ENCODE data around the gene BRINP3. TPM values are rescaled to one million over a fixed set of nuclear protein-coding genes. Genes with fewer than 3 reads are reported as not detected.
"Not testable (repeated sequence)": the region's sequence is repeated elsewhere in the genome, so short reads cannot be mapped to it uniquely, and the experiment has no call there.

BRINP3 gene
- total RNA-seq: not detected
- polyA plus RNA-seq: not detected

GRCh38 chr1:190477762-190478148 is at the start of gene BRINP3:
TSS of gene BRINP3 (minus strand) at chr1:190477864.
- DNase-seq: no peak

GRCh38 chr1:190511554-190511953 is 33.9 kb upstream of the BRINP3 start:
- no peaks in the 10 kb centered on the region for H3K4me1 ChIP-seq (ENCODE audit: insufficient read depth, low read length)
- no peak overlapping the region for H3K4me3 Mint-ChIP-seq
- peaks cover 0 to 6% (median 4%) of the 10 kb centered on the region in 8 donors for H3K9me3 Mint-ChIP-seq
- H3K36me3 Mint-ChIP-seq: no peaks in the 10 kb centered on the region
- intact Hi-C loops (cut with micrococcal nuclease): no loop called here
- H3K36me3 ChIP-seq (ENCODE audit: insufficient read depth, low read length): no peaks in the 10 kb centered on the region
- H3K27ac ChIP-seq (ENCODE audit: low read depth, low read length): no peak overlapping the region
- H3K27me3 ChIP-seq (ENCODE audit: insufficient read depth, low read length): no peaks in the 10 kb centered on the region
- H3K27ac Mint-ChIP-seq: no peak overlapping the region
- H3K9me3 ChIP-seq (ENCODE audit: control insufficient read depth in 1 of 2, low read length in 2 of 2): no peaks in the 10 kb centered on the region
- ChIA-PET POLR2A (ENCODE audit: partially characterized antibody) (no interaction called here), CTCF (ENCODE audit: partially characterized antibody) (no interaction called here)
- no peak for DNase-seq
- H3K4me1 Mint-ChIP-seq: no peaks in the 10 kb centered on the region
- no peaks in the 10 kb centered on the region for H3K27me3 Mint-ChIP-seq
- no peak overlapping the region for H3K4me3 ChIP-seq (ENCODE audit: low read length in 2 of 2)

More at GRCh38 chr1:190477762-190478148, at the start of gene BRINP3:
- peaks cover 9 to 19% (median 13%) of the 10 kb centered on the region in 4 donors for H3K4me1 Mint-ChIP-seq
- H3K27me3 Mint-ChIP-seq: peaks cover 5 to 6% of the 10 kb centered on the region in 2 donors
- Histone ChIP-seq H3K36me3 (ENCODE audit: insufficient read depth, low read length) (no peaks in the 10 kb centered on the region), H3K4me3 (ENCODE audit: low read length in 2 of 2) (no peak within 1 kb of the TSS), H3K27ac (ENCODE audit: low read depth, low read length) (no peak within 1 kb of the TSS), H3K4me1 (ENCODE audit: insufficient read depth, low read length) (no peaks in the 10 kb centered on the region), H3K9me3 (ENCODE audit: control insufficient read depth in 1 of 2, low read length in 2 of 2) (no peaks in the 10 kb centered on the region), H3K27me3 (ENCODE audit: insufficient read depth, low read length) (no peaks in the 10 kb centered on the region)
- H3K36me3 Mint-ChIP-seq: no peaks in the 10 kb centered on the region
- H3K9me3 Mint-ChIP-seq: peaks cover 0 to 16% (median 4%) of the 10 kb centered on the region in 8 donors
- CTCF ChIA-PET (ENCODE audit: partially characterized antibody): no interaction called here
- peak within 1 kb of the TSS in 6 of 8 donors; percentile 10 to 68 (median 54) for H3K4me3 Mint-ChIP-seq
- no peak within 1 kb of the TSS for H3K27ac Mint-ChIP-seq
- intact Hi-C loops (cut with micrococcal nuclease): no loop called here
- POLR2A ChIA-PET (ENCODE audit: partially characterized antibody): no interaction called here

GRCh38 chr1:190507357-190507756 is 29.7 kb upstream of the BRINP3 start:
- Mint-ChIP-seq H3K27me3 (no peaks in the 10 kb centered on the region), H3K36me3 (no peaks in the 10 kb centered on the region), H3K9me3 (peaks cover 0 to 13% (median 6%) of the 10 kb centered on the region in 8 donors), H3K4me1 (no peaks in the 10 kb centered on the region), H3K27ac (no peak overlapping the region), H3K4me3 (no peak overlapping the region)
- CTCF ChIA-PET (ENCODE audit: partially characterized antibody): no interaction called here
- Histone ChIP-seq H3K4me3 (ENCODE audit: low read length in 2 of 2) (no peak overlapping the region), H3K27me3 (ENCODE audit: insufficient read depth, low read length) (no peaks in the 10 kb centered on the region), H3K9me3 (ENCODE audit: control insufficient read depth in 1 of 2, low read length in 2 of 2) (no peaks in the 10 kb centered on the region), H3K27ac (ENCODE audit: low read depth, low read length) (no peak overlapping the region), H3K36me3 (ENCODE audit: insufficient read depth, low read length) (no peaks in the 10 kb centered on the region), H3K4me1 (ENCODE audit: insufficient read depth, low read length) (no peaks in the 10 kb centered on the region)
- POLR2A ChIA-PET (ENCODE audit: partially characterized antibody): no interaction called here
- no peak for DNase-seq
- intact Hi-C loops (cut with micrococcal nuclease): no loop called here

GRCh38 chr1:190504539-190504938 is 26.9 kb upstream of the BRINP3 start:
- H3K9me3 ChIP-seq (ENCODE audit: control insufficient read depth in 1 of 2, low read length in 2 of 2); H3K4me3 ChIP-seq (ENCODE audit: low read length in 2 of 2); H3K27ac ChIP-seq (ENCODE audit: low read depth, low read length); H3K4me1 Mint-ChIP-seq; H3K27me3 ChIP-seq (ENCODE audit: insufficient read depth, low read length); H3K36me3 Mint-ChIP-seq; H3K4me3 Mint-ChIP-seq; H3K4me1 ChIP-seq (ENCODE audit: insufficient read depth, low read length); H3K36me3 ChIP-seq (ENCODE audit: insufficient read depth, low read length); POLR2A ChIA-PET (ENCODE audit: partially characterized antibody); H3K27me3 Mint-ChIP-seq; CTCF ChIA-PET (ENCODE audit: partially characterized antibody); intact Hi-C loops (cut with micrococcal nuclease); H3K27ac Mint-ChIP-seq; DNase-seq: not testable (repeated sequence)
- peaks cover 0 to 13% (median 7%) of the 10 kb centered on the region in 8 donors for H3K9me3 Mint-ChIP-seq

- no peak overlapping the region for H3K4me3 ChIP-seq (ENCODE audit: low read length in 2 of 2)
- H3K27me3 Mint-ChIP-seq: no peaks in the 10 kb centered on the region
- no peak overlapping the region for H3K4me3 Mint-ChIP-seq
- no peaks in the 10 kb centered on the region for H3K9me3 ChIP-seq (ENCODE audit: control insufficient read depth in 1 of 2, low read length in 2 of 2)
- H3K36me3 Mint-ChIP-seq: no peaks in the 10 kb centered on the region
- no peaks in the 10 kb centered on the region for H3K36me3 ChIP-seq (ENCODE audit: insufficient read depth, low read length)
- H3K27ac Mint-ChIP-seq: no peak overlapping the region
- no peaks in the 10 kb centered on the region for H3K4me1 ChIP-seq (ENCODE audit: insufficient read depth, low read length)
- intact Hi-C loops (cut with micrococcal nuclease): no loop called here
- POLR2A ChIA-PET (ENCODE audit: partially characterized antibody): no interaction called here
- CTCF ChIA-PET (ENCODE audit: partially characterized antibody): no interaction called here
- DNase-seq: no peak
- no peaks in the 10 kb centered on the region for H3K27me3 ChIP-seq (ENCODE audit: insufficient read depth, low read length)
- H3K9me3 Mint-ChIP-seq: peaks cover 0 to 10% (median 2%) of the 10 kb centered on the region in 8 donors
- H3K27ac ChIP-seq (ENCODE audit: low read depth, low read length): no peak overlapping the region
- no peaks in the 10 kb centered on the region for H3K4me1 Mint-ChIP-seq
These were observed 19.9 kb upstream of the BRINP3 start for GRCh38 chr1:190497565-190497964.

- H3K4me3 ChIP-seq (ENCODE audit: low read length in 2 of 2): no peak overlapping the region
- ChIA-PET POLR2A (ENCODE audit: partially characterized antibody) (no interaction called here), CTCF (ENCODE audit: partially characterized antibody) (no interaction called here)
- no peak overlapping the region for H3K4me3 Mint-ChIP-seq
- H3K27me3 Mint-ChIP-seq: no peaks in the 10 kb centered on the region
- H3K27ac Mint-ChIP-seq: no peak overlapping the region
- no peaks in the 10 kb centered on the region for H3K36me3 Mint-ChIP-seq
- H3K27ac ChIP-seq (ENCODE audit: low read depth, low read length): no peak overlapping the region
- intact Hi-C loops (cut with micrococcal nuclease): no loop called here
- no peaks in the 10 kb centered on the region for H3K9me3 ChIP-seq (ENCODE audit: control insufficient read depth in 1 of 2, low read length in 2 of 2)
- no peaks in the 10 kb centered on the region for H3K36me3 ChIP-seq (ENCODE audit: insufficient read depth, low read length)
- DNase-seq: no peak
- peaks cover 0 to 10% (median 4%) of the 10 kb centered on the region in 8 donors for H3K9me3 Mint-ChIP-seq
- no peaks in the 10 kb centered on the region for H3K4me1 ChIP-seq (ENCODE audit: insufficient read depth, low read length)
- H3K27me3 ChIP-seq (ENCODE audit: insufficient read depth, low read length): no peaks in the 10 kb centered on the region
- H3K4me1 Mint-ChIP-seq: no peaks in the 10 kb centered on the region
These were observed 16.8 kb upstream of the BRINP3 start for GRCh38 chr1:190494451-190494850.

GRCh38 chr1:190491404-190491803 is 13.7 kb upstream of the BRINP3 start:
- no peak overlapping the region for H3K4me3 Mint-ChIP-seq
- no peaks in the 10 kb centered on the region for H3K36me3 Mint-ChIP-seq
- Histone ChIP-seq H3K36me3 (ENCODE audit: insufficient read depth, low read length) (no peaks in the 10 kb centered on the region), H3K9me3 (ENCODE audit: control insufficient read depth in 1 of 2, low read length in 2 of 2) (no peaks in the 10 kb centered on the region), H3K27ac (ENCODE audit: low read depth, low read length) (no peak overlapping the region), H3K4me1 (ENCODE audit: insufficient read depth, low read length) (no peaks in the 10 kb centered on the region), H3K4me3 (ENCODE audit: low read length in 2 of 2) (no peak overlapping the region), H3K27me3 (ENCODE audit: insufficient read depth, low read length) (no peaks in the 10 kb centered on the region)
- ChIA-PET CTCF (ENCODE audit: partially characterized antibody) (no interaction called here), POLR2A (ENCODE audit: partially characterized antibody) (no interaction called here)
- intact Hi-C loops (cut with micrococcal nuclease): no loop called here
- no peak overlapping the region for H3K27ac Mint-ChIP-seq
- no peaks in the 10 kb centered on the region for H3K27me3 Mint-ChIP-seq
- H3K9me3 Mint-ChIP-seq: peaks cover 0 to 14% (median 1%) of the 10 kb centered on the region in 8 donors
- no peak for DNase-seq
- no peaks in the 10 kb centered on the region for H3K4me1 Mint-ChIP-seq

- ChIA-PET CTCF (ENCODE audit: partially characterized antibody) (no interaction called here), POLR2A (ENCODE audit: partially characterized antibody) (no interaction called here)
- Mint-ChIP-seq H3K27me3 (peaks cover 0 to 2% of the 10 kb centered on the region in 2 donors), H3K36me3 (no peaks in the 10 kb centered on the region), H3K4me3 (no peak overlapping the region), H3K27ac (no peak overlapping the region), H3K9me3 (peaks cover 0 to 9% (median 0%) of the 10 kb centered on the region in 8 donors), H3K4me1 (no peaks in the 10 kb centered on the region)
- H3K4me3 ChIP-seq (ENCODE audit: low read length in 2 of 2): no peak overlapping the region
- no peak for DNase-seq
- H3K36me3 ChIP-seq (ENCODE audit: insufficient read depth, low read length): no peaks in the 10 kb centered on the region
- H3K9me3 ChIP-seq (ENCODE audit: control insufficient read depth in 1 of 2, low read length in 2 of 2): no peaks in the 10 kb centered on the region
- no peak overlapping the region for H3K27ac ChIP-seq (ENCODE audit: low read depth, low read length)
- no peaks in the 10 kb centered on the region for H3K4me1 ChIP-seq (ENCODE audit: insufficient read depth, low read length)
- H3K27me3 ChIP-seq (ENCODE audit: insufficient read depth, low read length): no peaks in the 10 kb centered on the region
- intact Hi-C loops (cut with micrococcal nuclease): no loop called here
These were observed 6.4 kb upstream of the BRINP3 start for GRCh38 chr1:190484045-190484444.
